Mesenchymal stem cell (in vitro differentiated cells and primary cell): ENCODE results near the gene TRAPPC4.

Experiments
- DNase-seq: peaks from one replicate; pipeline ENCODE4 v3.0.0-alpha.2; 2013
- H2AFZ ChIP-seq: one replicate; pipeline ENCODE4 v1.6.1; 2013; ENCODE audit warnings: low read depth, mild to moderate bottlenecking, control low read depth, inconsistent platforms, low read length, moderate library complexity
- H2AK5ac ChIP-seq: 2 replicates; pipeline ENCODE4 v1.6.1; 2013; ENCODE audit warnings: low read length, moderate library complexity, mild to moderate bottlenecking, inconsistent platforms; ENCODE audit not compliant: severe bottlenecking
- H2BK120ac ChIP-seq: one replicate; pipeline ENCODE4 v1.6.1; 2013; ENCODE audit warnings: low read depth, mild to moderate bottlenecking, inconsistent platforms, low read length, moderate library complexity
- H2BK12ac ChIP-seq, 2 experiments: one replicate each; pipeline ENCODE4 v1.6.1; 2013; ENCODE audit warnings: inconsistent platforms in 2 of 2, low read length in 2 of 2, mild to moderate bottlenecking in 2 of 2, moderate library complexity in 2 of 2, control low read depth in 1 of 2
- H2BK15ac ChIP-seq: one replicate; pipeline ENCODE4 v1.6.1; 2013; ENCODE audit warnings: mild to moderate bottlenecking, low read depth, inconsistent platforms; ENCODE audit not compliant: poor library complexity, severe bottlenecking
- H2BK5ac ChIP-seq: 2 replicates; pipeline ENCODE4 v1.6.1; 2013; ENCODE audit warnings: low read depth, mild to moderate bottlenecking, low read length, control low read depth, inconsistent platforms; ENCODE audit not compliant: poor library complexity, severe bottlenecking
- H3K14ac ChIP-seq, 2 experiments: one replicate each; pipeline ENCODE4 v1.6.1; 2013; ENCODE audit warnings: inconsistent platforms in 2 of 2, low read length in 2 of 2, control low read depth in 1 of 2, mild to moderate bottlenecking in 1 of 2, moderate library complexity in 1 of 2
- H3K18ac ChIP-seq, 2 experiments: one replicate each; pipeline ENCODE4 v1.6.1; 2013; ENCODE audit warnings: inconsistent platforms in 2 of 2, low read length in 2 of 2, control low read depth in 1 of 2, low read depth in 1 of 2, mild to moderate bottlenecking in 1 of 2
- H3K23ac ChIP-seq, 2 experiments: one replicate each; pipeline ENCODE4 v1.6.1; 2013; ENCODE audit warnings: inconsistent platforms in 2 of 2, low read length in 2 of 2, mild to moderate bottlenecking in 2 of 2, moderate library complexity in 2 of 2, control low read depth in 1 of 2
- H3K27ac ChIP-seq: 2 replicates; pipeline ENCODE4 v1.5.1; 2013; ENCODE audit warnings: mild to moderate bottlenecking, moderate library complexity, low read length, control low read depth, inconsistent platforms; ENCODE audit not compliant: poor library complexity, severe bottlenecking
- H3K27me3 ChIP-seq, 2 experiments: 2 replicates each; pipeline versions ENCODE4 v1.6.1 to v1.7.0; 2013; ENCODE audit warnings: low read length in 2 of 2, mild to moderate bottlenecking in 2 of 2, moderate library complexity in 2 of 2, control low read depth in 1 of 2, inconsistent platforms in 1 of 2; ENCODE audit not compliant: control insufficient read depth in 1 of 2, insufficient read depth in 1 of 2
- H3K36me3 ChIP-seq, 2 experiments: 2 replicates each; pipeline versions ENCODE4 v1.6.1 to v1.7.0; 2013; ENCODE audit warnings: low read length in 2 of 2, control low read depth in 1 of 2, inconsistent platforms in 1 of 2, low read depth in 1 of 2, mild to moderate bottlenecking in 1 of 2; ENCODE audit not compliant: insufficient read depth in 2 of 2, control insufficient read depth in 1 of 2
- H3K4ac ChIP-seq, 2 experiments: one replicate each; pipeline ENCODE4 v1.6.1; 2013; ENCODE audit warnings: inconsistent platforms in 2 of 2, low read length in 2 of 2, mild to moderate bottlenecking in 2 of 2, moderate library complexity in 2 of 2, control low read depth in 1 of 2, low read depth in 1 of 2
- H3K4me1 ChIP-seq: 2 replicates; pipeline ENCODE4 v1.6.1; 2013; ENCODE audit warnings: low read depth, low read length, control low read depth; ENCODE audit not compliant: control insufficient read depth, insufficient read depth
- H3K4me2 ChIP-seq: 2 replicates; pipeline ENCODE4 v1.6.1; 2013; ENCODE audit warnings: low read length, mild to moderate bottlenecking, inconsistent platforms; ENCODE audit not compliant: poor library complexity, severe bottlenecking
- H3K4me3 ChIP-seq, 2 experiments: 2 replicates each; pipeline versions ENCODE4 v1.5.1 to v1.7.0; 2013; ENCODE audit warnings: low read length in 2 of 2, mild to moderate bottlenecking in 2 of 2, control low read depth in 1 of 2, low read depth in 1 of 2; ENCODE audit not compliant: insufficient read depth in 1 of 2
- H3K79me1 ChIP-seq: replicated peaks from 2 replicates; pipeline ENCODE4 v1.6.1; 2013; ENCODE audit warnings: mild to moderate bottlenecking, control low read depth, low read length, inconsistent platforms; ENCODE audit not compliant: poor library complexity, severe bottlenecking
- H3K9ac ChIP-seq: 2 replicates; pipeline ENCODE4 v1.7.0; 2013; ENCODE audit warnings: mild to moderate bottlenecking, low read length, moderate library complexity
- H3K9me3 ChIP-seq: 2 replicates; pipeline ENCODE4 v1.7.0; 2013; ENCODE audit warnings: mild to moderate bottlenecking, low read length; ENCODE audit not compliant: control insufficient read depth
- H4K8ac ChIP-seq: one replicate; pipeline ENCODE4 v1.6.1; 2013; ENCODE audit warnings: inconsistent platforms, mild to moderate bottlenecking, low read length, moderate library complexity
- H4K91ac ChIP-seq: one replicate; pipeline ENCODE4 v1.6.1; 2013; ENCODE audit warnings: mild to moderate bottlenecking, low read length, inconsistent platforms
- WGBS: methylation state at CpG from one replicate; pipeline ENCODE4 v1.1.7; 2013; ENCODE audit warnings: mixed read lengths; 5-methylcytosine and 5-hydroxymethylcytosine counted together

The TRAPPC4 gene

GRCh38 chr11:119061256-119061655, 42.7 kb downstream of the TRAPPC4 start:
- Histone ChIP-seq H3K4me2 (no peak overlapping the region), H2BK12ac (no peak overlapping the region), H4K91ac (no peak overlapping the region), H2BK5ac (no peak overlapping the region), H4K8ac (no peak overlapping the region), H3K9ac (no peak overlapping the region), H2AK5ac (no peak overlapping the region), H3K4me3 (no peak overlapping the region), H3K4ac (no peak overlapping the region), H2BK15ac (no peak overlapping the region), H3K18ac (no peak overlapping the region), H3K9me3 (no peaks in the 10 kb centered on the region), H3K14ac (no peak overlapping the region), H3K4me1 (peaks cover 7% of the 10 kb centered on the region), H3K36me3 (peaks cover 0 to 4% of the 10 kb centered on the region in 2 experiments), H3K23ac (no peak overlapping the region), H3K27ac (no peak overlapping the region), H2AFZ (no peak overlapping the region), H2BK120ac (no peak overlapping the region), H3K27me3 (no peaks in the 10 kb centered on the region), H3K79me1 (peaks cover 12% of the 10 kb centered on the region)
- WGBS, result 98% methylated on average over 3 of the region's 3 CpGs
- DNase-seq, result no peak

DNA sequence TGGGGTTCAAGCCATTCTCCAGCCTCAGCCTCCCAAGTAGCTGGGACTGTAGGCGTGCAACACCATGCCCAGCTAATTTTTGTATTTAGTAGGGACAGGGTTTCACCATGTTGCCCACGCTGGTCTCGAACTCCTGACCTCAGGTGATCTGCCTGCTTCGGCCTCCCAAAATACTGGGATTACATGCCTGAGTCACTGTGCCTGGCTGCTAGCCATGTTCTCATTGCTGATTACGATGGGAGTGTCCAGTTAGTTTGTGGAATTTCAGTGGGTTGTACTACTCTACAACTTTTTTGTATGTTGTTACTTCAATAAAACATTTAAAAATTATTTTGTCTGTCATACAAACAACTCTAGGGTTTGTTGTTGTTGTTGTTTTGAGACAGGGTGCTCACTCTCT, 44.2 kb downstream of the TRAPPC4 start:
- no peak overlapping the region for H2AK5ac ChIP-seq
- no peak overlapping the region for H3K27ac ChIP-seq
- H3K23ac ChIP-seq, result no peak overlapping the region
- no peaks in the 10 kb centered on the region for H3K9me3 ChIP-seq
- no peak overlapping the region for H2BK12ac ChIP-seq
- H2BK15ac ChIP-seq, result no peak overlapping the region
- H3K4me2 ChIP-seq, result no peak overlapping the region
- no peak overlapping the region for H3K4me3 ChIP-seq
- peaks cover 9% of the 10 kb centered on the region for H3K4me1 ChIP-seq
- peaks cover 0 to 4% of the 10 kb centered on the region in 2 experiments for H3K36me3 ChIP-seq
- peaks cover 13% of the 10 kb centered on the region for H3K79me1 ChIP-seq
- H3K18ac ChIP-seq, result no peak overlapping the region
- H2BK120ac ChIP-seq, result no peak overlapping the region
- H4K91ac ChIP-seq, result no peak overlapping the region
- 97% methylated on average over 4 of the region's 5 CpGs for whole genome bisulfite sequencing
- no peak overlapping the region for H2AFZ ChIP-seq
- no peaks in the 10 kb centered on the region for H3K27me3 ChIP-seq
- no peak overlapping the region for H3K4ac ChIP-seq
- no peak for DNase-seq
- H3K9ac ChIP-seq, result peak overlapping the region; percentile 22
- H4K8ac ChIP-seq, result no peak overlapping the region
- no peak overlapping the region for H2BK5ac ChIP-seq
- peak overlapping the region in 1 of 2 experiments; percentile 51 for H3K14ac ChIP-seq

- H3K4me1 ChIP-seq, result peaks cover 3% of the 10 kb centered on the region
- H3K36me3 ChIP-seq, result peaks cover 3 to 14% of the 10 kb centered on the region in 2 experiments
- H2BK12ac ChIP-seq, result no peak overlapping the region
- H3K14ac ChIP-seq, result no peak overlapping the region
- no peak overlapping the region for H3K4me3 ChIP-seq
- H2BK15ac ChIP-seq, result no peak overlapping the region
- H2AFZ ChIP-seq, result no peak overlapping the region
- H3K18ac ChIP-seq, result no peak overlapping the region
- H3K9ac ChIP-seq, result no peak overlapping the region
- H3K9me3 ChIP-seq, result no peaks in the 10 kb centered on the region
- no peak overlapping the region for H3K23ac ChIP-seq
- peaks cover 16% of the 10 kb centered on the region for H3K79me1 ChIP-seq
- H3K27ac ChIP-seq, result no peak overlapping the region
- no peak overlapping the region for H4K8ac ChIP-seq
- H2BK5ac ChIP-seq, result no peak overlapping the region
- H3K4ac ChIP-seq, result no peak overlapping the region
- H2AK5ac ChIP-seq, result no peak overlapping the region
- no peak overlapping the region for H2BK120ac ChIP-seq
- peak; percentile 62 for DNase-seq
- 58% methylated on average over 4 of the region's 4 CpGs for WGBS
- no peaks in the 10 kb centered on the region for H3K27me3 ChIP-seq
- no peak overlapping the region for H3K4me2 ChIP-seq
- no peak overlapping the region for H4K91ac ChIP-seq
Observed at GRCh38 chr11:119065369-119065768, 46.8 kb downstream of the TRAPPC4 start.

GRCh38 chr11:119067371-119068222, 49.0 kb downstream of the TRAPPC4 start, which contains the start of gene VPS11:
VPS11 (plus strand) TSS chr11:119067818; CDS start chr11:119067824, 6 bp downstream.
- Histone ChIP-seq H3K18ac (peak within 1 kb of the TSS; percentile 23 to 97), H4K91ac (peak within 1 kb of the TSS; percentile 36), H3K9me3 (no peaks in the 10 kb centered on the region), H2BK120ac (no peak within 1 kb of the TSS), H3K4ac (peak within 1 kb of the TSS; percentile 19 to 96), H3K36me3 (peaks cover 19 to 30% of the 10 kb centered on the region in 2 experiments), H3K9ac (peak within 1 kb of the TSS; percentile 98), H3K79me1 (peaks cover 21% of the 10 kb centered on the region), H2AK5ac (no peak within 1 kb of the TSS), H3K4me2 (peak within 1 kb of the TSS; percentile 71), H3K23ac (peak within 1 kb of the TSS in 1 of 2 experiments; percentile 72), H2BK12ac (peak within 1 kb of the TSS in 1 of 2 experiments; percentile 42), H4K8ac (peak within 1 kb of the TSS; percentile 77), H2BK5ac (peak within 1 kb of the TSS; percentile 48), H3K14ac (peak within 1 kb of the TSS in 1 of 2 experiments; percentile 95), H2AFZ (peak within 1 kb of the TSS; percentile 100), H2BK15ac (no peak within 1 kb of the TSS), H3K27me3 (no peaks in the 10 kb centered on the region), H3K4me3 (peak within 1 kb of the TSS; percentile 84 to 98), H3K4me1 (peaks cover 3% of the 10 kb centered on the region), H3K27ac (peak within 1 kb of the TSS; percentile 64)
- DNase-seq, result peak; percentile 97
- under 1% methylated on average over 48 of the region's 49 CpGs for WGBS
